GM18502 (cell line): ENCODE results near the gene SLC7A1.

Source experiments
- ATAC-seq: cut with Tn5 transposase; IDR thresholded peaks from one replicate; pipeline ENCODE4 v1.9.1; 2021; ENCODE audit warnings: mild to moderate bottlenecking; ENCODE audit not compliant: unreplicated experiment, poor library complexity

SLC7A1 gene

GRCh38 chr13:29587645-29588044 is 7.8 kb downstream of the SLC7A1 start:
- ATAC-seq = no peak

DNA sequence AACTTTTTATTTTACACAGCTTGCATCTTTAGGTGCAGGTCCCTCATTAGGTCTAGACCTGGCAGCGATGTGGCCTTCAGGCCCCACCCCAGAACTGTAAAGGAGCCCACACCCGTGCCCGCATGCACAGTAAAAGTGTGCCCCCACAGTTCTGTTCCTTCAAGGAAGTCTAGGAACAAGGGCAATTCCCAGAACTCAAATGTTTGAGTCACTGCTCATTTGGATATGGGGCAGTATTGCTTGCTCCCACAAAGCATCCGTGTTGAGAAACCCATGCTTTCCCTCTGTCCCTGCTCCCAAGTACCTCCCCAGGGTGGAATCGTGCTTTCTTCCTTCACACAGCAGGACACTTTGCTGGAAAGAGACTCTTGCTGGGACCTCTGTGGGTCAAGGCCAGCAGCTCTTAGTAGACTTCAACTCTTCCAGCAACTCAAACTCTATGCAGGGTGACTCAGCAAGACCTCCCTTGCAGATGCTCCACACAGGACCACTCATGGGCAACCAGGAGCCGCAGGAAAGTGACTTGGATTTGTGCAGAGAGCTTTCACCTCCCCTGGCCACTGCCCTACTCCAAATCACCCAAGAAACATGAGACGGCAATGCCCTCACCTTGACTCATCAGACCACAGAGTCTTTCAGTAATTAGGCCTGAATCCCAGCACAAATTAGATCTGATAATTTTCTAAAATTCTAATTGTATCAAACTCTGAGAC is 12.3 kb downstream of the SLC7A1 start:
- no peak for ATAC-seq

GRCh38 chr13:29582171-29582570 is 13.3 kb downstream of the SLC7A1 start:
- ATAC-seq = no peak

GRCh38 chr13:29581666-29582065 is 13.8 kb downstream of the SLC7A1 start:
- ATAC-seq = no peak

DNA sequence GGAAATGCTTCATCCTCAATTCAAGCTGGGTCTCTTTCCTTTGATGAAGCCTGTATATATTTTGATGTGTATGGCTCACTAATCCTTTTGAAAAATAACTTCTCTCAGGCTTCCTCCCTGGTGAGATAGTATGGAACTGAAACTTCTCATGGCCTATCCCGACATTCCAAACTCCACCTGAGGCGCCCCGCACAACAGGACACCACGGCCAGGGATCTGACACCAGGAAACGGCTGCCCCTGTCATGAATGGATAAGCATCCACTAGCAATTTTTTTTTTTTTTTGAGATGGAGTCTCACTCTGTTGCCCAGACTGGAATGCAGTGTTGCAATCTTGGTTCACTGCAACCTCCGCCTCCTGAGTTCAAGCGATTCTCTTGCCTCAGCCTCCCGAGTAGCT is 16.4 kb downstream of the SLC7A1 start:
- no peak for ATAC-seq

DNA sequence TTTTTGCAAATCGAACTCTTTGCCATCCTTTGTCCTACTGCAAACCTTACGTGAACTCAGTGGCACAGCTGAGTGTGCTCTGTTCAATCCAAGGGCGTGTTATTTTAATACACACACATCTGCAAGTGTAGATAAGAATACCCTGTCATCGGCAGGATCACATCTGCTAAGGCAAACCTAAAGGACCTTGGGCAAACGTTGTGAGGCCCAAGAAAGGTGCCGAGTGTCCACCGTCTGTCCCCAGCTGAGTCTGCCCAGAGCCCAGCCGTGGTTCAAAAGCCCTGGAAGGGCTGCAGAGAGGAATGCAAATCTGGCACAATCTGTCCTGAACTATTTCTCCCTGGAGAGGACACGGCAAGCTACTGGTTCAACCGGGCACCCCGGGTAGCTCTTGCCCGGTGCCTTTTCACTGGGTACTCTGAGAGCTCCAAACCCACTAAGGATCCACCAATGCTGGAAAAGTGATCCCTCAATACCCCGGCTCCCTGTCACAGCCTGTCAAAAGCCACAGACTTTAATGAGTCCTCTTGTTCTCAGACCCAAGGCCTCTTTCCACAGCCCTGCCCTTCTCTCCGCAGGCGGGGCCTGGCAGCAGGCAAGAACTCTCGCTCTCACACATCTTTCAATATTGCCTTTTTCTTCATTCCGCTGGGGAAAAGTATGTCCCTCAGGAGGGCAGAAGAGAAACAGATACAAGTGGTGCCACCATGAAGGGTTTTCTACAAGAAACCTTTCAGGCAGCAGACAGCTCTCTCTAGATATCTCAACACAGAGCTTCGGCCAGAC is 17.0 kb downstream of the SLC7A1 start:
- no peak for ATAC-seq

DNA sequence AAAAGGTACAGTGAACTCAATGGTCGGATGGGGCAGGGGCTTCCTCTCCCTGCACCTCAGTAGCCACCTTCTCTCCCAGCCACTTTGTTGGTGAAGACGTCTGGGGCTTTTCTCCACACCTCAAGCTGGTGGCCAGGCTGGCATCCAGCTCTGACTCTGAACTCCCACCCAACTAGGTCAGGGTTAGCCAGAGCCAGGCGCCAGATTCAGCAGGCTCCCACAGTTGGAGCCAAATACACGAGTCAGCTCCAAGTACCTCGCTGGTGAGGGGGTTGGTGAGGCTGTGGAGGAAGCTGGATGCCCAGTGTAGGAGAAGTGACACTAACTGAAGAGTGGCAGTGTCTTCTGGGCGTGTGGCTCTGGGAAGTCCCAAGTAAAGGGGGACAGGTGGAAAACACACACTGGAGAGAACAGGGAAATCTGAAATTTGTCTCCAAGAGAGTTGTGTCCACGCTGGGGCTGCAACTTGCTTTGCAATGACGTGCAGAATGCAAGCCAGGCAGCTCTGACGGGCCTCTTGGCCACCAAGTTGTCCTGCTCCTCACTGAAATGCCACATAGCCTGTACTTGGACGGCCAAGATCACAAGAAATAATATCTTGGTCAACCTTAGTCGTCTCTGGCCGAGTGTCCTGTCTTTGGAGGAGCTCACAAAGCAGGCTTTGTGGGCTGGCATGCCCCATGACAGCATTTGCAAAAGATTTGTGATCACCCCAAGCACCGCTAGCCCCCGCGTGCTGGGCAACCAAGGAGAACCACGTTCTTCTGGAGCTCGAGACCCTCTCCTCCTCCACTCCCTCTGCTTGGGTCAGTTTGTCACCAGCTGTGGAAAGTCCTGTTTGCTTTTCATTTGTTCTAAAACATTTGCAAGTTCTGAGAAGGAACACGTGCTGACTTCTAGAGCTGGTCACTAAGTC is 18.1 kb downstream of the SLC7A1 start:
- ATAC-seq = no peak

- no peak for ATAC-seq
Measured at GRCh38 chr13:29576581-29576980, 18.9 kb downstream of the SLC7A1 start.

DNA sequence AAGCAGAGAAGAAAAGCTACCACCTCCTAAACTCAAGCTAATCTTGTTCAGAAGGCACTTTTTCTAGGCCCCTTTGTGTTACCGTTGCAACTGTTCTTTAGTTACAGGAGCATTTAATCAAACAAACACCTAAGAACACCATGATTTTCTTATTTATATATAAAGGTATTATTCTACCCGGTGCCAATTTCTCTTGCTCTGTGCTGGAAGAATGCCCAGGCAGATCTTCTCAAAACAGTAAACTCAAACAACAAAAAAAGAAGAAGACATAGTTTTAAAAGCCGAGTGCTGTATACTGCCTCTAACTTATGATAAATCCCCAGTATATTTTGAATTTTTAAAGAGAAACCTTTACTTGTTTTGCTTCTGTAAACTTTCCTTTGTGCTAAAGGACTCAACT is 20.4 kb downstream of the SLC7A1 start:
- ATAC-seq = no peak

- ATAC-seq = peak; percentile 62
Measured at GRCh38 chr13:29573190-29573589, 22.3 kb downstream of the SLC7A1 start.

DNA sequence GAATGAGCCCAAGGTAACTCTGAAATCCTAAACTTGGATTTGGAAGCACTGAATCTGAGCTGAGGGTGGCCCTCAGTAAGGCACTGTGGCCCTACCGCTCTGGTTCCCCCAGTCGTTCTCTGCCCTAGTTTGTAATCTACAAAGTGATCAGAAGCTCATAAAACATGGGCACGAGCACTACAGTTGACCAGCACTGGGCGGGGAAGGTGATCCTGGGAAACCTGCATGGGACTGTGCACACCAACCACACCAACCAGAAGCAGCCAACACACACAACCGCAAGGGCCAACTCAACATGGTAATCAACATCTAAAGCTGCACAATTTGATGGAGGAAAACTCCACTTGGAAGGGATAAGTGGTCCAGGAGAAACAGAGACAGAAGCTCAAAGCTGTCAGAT is 22.9 kb downstream of the SLC7A1 start:
- ATAC-seq = no peak

GRCh38 chr13:29571876-29572570 is 23.5 kb downstream of the SLC7A1 start:
- no peak for ATAC-seq

DNA sequence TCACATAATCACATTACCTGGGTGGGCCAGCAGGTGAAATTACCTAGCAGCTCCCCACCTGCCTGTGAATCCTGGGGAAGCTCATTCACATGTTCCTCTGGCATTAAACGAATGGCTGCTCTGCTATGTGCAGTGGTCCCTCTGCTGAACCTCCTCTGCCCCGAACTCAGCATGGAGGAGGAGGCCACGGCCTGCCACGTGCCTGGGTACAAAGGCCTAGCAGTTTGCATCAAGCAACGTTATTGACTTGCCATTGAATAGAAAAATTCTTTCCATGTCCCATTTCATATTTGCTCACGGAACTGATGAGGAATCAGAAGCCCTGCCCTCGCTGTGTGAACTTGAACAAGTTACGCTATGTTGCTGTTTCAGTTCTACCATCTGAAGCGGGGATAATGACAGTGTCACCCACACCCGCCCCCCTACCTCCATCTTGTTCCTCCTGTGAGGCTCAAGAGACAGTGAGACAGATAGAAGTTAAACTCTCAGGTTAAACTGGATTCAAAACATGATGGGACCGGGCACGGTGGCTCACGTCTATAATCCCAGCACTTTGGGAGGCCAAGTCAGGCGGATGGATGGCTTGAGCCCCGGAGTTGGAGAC is 25.3 kb downstream of the SLC7A1 start:
- no peak for ATAC-seq

- ATAC-seq = no peak
Measured at GRCh38 chr13:29569253-29570050, 26.0 kb downstream of the SLC7A1 start.

DNA sequence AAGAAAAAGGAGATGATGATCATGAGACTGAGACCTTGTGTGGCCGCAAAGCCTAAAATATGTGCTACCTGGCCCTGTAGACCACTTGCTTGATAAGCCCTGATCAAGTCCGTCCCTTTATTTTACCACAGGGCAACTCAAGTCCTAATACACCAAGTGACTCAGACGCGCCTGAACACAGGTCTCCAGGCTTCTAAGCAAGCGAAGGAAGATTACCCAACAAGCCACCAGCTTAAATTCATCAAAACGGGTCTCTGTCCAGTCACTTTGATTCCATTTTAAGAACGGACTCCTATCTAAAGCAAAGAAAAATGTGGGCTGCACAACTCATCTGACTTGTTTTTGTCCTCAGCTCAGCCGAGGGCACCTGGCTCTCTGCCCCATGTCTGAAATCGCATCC is 26.8 kb downstream of the SLC7A1 start:
- ATAC-seq = no peak

DNA sequence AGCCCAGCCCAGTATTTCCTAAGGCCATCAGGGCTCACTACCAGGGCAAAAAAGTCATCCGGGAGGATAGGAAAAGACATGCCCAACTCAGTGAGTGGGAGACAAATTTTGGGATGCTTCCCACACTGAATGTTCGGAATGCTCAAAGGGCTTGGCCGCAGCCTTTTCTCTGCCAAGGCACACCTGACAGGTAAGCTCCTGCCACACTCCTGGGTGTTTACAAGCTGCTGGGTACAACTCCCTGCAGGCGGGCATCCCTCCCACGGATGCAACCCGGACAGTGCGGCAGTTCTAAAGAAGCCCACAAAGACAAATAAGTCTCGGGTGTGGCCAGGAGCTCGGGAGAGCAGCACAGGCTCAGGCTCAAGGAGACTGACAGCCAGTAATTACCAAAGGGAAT is 28.1 kb downstream of the SLC7A1 start:
- no peak for ATAC-seq

DNA sequence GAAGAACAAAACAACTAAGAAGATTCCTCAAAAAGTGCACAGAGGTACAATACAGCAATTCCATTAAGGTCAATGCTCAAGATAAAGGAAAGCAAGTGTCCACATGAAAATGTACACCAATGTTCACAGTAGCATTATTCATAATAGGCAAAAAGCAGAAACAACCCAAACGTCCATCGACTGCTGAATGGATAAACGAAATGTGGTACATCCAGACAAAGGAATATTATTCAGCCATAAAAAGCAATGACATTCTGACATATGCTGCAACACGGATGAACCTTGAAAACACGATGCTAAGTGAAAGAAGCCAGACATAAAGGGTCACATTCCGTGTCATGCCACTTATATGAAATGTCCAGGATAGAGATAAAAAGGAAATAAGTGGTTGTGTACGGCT is 29.3 kb downstream of the SLC7A1 start:
- ATAC-seq = no peak

DNA sequence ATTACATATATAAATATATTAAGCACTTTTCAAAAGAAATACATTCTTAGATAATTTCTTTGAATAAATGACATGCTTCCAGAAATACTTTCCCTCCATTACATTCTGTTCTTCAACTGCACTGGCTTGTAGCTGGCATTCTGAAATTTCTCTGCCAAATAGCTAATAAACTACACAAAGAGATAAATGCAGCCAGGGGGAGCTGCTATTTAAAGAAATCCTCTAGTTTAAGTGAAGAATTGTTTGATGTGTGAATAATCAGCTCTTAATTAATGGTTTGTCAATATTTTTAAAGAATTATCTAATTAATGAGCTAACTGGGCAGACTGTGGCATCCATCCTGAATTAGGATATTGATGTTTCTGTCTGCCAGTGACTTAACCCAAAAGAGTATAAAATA is 30.7 kb downstream of the SLC7A1 start:
- ATAC-seq = no peak

DNA sequence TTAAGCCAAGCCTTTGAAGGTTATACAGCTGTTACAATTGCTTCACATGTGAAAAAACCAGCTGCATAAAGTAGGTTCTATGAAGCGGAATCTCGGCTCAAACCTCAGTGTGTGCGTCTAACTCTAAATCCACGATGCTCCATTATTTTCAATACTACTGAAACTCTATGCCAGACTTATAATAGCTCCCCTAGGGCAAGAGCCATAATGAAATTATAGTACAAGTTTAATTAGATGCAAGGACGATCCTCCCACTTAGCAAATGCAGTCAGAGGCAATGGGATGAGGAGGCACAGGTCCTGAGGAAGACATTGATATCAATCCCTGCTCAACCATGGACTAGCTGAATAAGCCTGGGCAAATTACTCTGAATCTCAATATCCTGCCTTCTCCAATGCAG is 31.1 kb downstream of the SLC7A1 start:
- ATAC-seq = no peak
